Fibroblast of mammary gland (primary cell): Measurements from ENCODE around the gene SENP5.
A peak's percentile ranks its signal among the peaks of the same experiment; 100 is the strongest.

Experiments used
- DNase-seq: peaks from one replicate; pipeline ENCODE4 v3.0.0-alpha.2; 2010; ENCODE audit warnings: low read depth
- H3K4me3 ChIP-seq: 2 replicates; pipeline ENCODE4 v1.5.1; 2011; ENCODE audit warnings: low read depth, mild to moderate bottlenecking, low read length, moderate library complexity; ENCODE audit not compliant: control insufficient read depth
- TF ChIP-seq, protein P1 (sequence below): conservative IDR thresholded peaks from 2 replicates; pipeline ENCODE4 v1.5.1; 2011; ENCODE audit warnings: low read depth, low read length, inconsistent platforms; ENCODE audit not compliant: control insufficient read depth, insufficient read depth

The SENP5 gene

DNA sequence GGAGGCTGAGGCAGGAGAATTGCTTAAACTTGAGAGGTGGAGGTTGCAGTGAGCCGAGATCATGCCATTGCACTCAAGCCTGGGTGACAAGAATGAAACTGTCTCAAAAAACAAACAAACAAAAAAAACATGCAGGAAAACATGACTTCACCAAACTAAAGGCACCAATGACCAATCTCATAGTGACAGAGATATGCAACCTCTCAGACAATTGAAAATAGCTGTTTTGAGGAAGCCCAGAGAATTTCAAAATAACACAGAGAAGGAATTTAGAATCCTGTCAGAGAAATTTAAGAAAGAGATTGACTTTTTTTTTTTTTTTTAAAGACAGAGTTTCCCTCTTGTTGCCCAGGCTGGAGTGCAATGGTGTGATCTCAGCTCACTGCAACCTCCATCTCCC lies 48.5 kb downstream of the SENP5 start:
- no peak for DNase-seq
- TF ChIP-seq, protein P1, sequence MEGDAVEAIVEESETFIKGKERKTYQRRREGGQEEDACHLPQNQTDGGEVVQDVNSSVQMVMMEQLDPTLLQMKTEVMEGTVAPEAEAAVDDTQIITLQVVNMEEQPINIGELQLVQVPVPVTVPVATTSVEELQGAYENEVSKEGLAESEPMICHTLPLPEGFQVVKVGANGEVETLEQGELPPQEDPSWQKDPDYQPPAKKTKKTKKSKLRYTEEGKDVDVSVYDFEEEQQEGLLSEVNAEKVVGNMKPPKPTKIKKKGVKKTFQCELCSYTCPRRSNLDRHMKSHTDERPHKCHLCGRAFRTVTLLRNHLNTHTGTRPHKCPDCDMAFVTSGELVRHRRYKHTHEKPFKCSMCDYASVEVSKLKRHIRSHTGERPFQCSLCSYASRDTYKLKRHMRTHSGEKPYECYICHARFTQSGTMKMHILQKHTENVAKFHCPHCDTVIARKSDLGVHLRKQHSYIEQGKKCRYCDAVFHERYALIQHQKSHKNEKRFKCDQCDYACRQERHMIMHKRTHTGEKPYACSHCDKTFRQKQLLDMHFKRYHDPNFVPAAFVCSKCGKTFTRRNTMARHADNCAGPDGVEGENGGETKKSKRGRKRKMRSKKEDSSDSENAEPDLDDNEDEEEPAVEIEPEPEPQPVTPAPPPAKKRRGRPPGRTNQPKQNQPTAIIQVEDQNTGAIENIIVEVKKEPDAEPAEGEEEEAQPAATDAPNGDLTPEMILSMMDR = no peak
- H3K4me3 ChIP-seq = no peak overlapping the region

DNA sequence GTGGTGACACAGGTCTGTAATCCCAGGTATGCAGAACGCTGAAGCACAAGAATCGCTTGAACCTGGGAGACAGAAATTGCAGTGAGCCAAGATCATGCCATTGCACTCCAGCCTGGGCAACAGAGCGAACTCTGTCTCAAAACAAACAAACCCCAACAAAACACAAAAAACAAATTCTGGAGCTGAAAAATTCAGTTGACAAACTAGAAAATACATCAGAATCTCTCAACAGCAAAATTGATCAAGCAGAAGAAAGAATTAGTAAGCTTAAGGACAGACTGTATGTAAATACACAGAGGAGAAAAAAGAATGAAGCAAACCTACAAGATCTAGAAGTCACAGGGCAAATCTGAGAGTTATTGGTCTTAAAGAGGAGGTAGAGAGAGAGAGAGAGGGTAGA lies 49.3 kb downstream of the SENP5 start:
- DNase-seq = no peak
- TF ChIP-seq, protein P1 = no peak
- H3K4me3 ChIP-seq = no peak overlapping the region

DNA sequence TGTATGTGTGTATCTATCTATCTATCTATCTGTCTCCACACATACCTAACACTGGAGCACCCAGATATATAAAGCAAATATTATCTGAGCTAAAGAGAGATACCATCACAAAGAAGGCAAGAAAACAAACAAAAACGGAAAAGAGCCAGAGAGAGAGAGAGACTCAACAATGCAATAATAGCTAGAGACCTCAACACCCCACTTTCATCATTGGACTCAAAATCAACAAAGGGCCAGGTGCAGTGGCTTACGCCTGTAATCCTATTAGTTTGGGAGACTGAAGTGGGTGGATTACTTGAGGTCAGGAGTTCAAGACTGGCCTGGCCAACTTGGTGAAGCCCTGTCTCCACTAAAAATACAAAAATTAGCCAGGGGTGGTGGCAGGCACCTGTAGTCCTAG lies 51.2 kb downstream of the SENP5 start:
- H3K4me3 ChIP-seq = no peak overlapping the region
- TF ChIP-seq, protein P1 = no peak
- no peak for DNase-seq

DNA sequence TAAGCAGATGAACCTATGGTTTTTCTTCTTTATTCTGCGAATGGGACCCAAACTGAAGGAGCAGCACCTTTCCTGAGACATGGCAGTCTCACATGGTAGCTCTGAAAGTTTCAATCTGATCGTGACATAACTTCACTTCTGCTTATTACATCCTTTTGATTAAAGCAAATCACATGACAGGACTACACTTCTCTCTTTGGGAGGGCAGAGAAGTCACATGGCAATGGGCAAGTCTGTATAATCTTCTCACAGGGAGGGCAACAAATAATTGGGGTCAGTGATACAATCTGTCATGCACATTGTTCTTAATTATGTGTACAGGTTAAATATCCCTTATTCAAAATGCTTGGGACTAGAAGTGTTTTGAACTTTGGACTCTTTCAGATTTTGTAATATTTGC lies 53.0 kb downstream of the SENP5 start:
- DNase-seq = no peak
- TF ChIP-seq, protein P1 = no peak
- no peak overlapping the region for H3K4me3 ChIP-seq

DNA sequence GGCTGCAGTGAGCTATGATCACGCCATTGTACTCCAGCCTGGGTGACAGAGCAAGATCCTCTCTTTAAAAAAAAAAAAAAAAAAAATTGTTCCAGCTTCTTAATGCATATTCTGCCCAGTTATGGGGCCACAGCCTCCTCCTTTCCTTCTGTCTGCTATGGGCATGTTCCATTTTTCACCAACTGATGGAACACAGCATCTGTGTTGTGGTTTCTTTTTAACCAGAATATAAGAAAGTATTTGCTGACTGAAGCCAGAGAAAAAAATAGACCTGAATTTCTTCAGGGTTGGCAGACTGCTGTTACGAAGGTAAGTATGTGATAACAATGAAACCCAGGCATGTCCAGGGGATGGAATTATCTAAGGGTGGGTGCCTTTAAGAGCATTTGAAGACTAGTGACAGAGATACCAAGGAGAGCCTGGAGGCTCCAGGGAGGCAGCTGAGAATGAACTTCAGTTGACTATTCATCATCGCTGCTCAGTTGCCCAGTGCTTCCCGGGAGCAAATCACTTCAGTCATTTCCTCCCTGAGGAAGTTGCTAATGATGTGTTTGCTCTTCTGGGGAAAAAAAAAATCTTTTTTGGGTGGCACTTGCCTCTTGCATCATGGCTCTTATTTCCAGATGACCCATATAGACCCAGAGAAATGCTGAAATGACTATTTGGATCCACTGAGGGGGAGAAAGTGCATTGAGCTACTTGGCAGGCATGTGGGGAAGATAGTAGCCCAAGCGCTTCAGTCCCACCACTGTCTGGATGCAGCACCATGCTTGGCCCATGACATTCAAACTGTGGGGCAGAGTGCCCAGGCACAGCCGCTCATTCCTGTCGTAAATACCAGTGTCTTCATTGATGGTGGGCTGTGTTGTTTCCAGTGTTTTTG lies 60.1 kb downstream of the SENP5 start:
- H3K4me3 ChIP-seq = no peak overlapping the region
- DNase-seq = peak; percentile 8
- TF ChIP-seq, protein P1 = no peak

DNA sequence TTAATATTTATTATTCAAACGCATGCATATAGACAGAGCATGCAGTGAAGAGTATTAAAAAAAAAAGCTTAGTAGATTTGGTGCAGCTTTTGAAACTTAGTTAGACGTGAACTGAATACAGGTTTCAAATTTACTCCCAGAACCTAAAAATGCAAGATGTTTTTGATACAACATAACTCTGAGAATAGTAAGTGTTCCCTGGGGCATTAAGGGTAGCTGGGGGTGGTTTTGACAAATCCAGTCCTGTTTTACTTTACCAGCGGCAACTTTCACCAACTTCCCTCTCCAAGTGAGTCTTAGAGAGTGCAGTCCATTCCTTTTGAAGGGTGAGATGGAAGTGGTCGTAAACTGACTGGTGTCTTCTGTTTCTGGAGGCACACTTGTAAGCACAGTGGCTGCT lies 63.4 kb downstream of the SENP5 start:
- DNase-seq = no peak
- TF ChIP-seq, protein P1 = no peak
- no peak overlapping the region for H3K4me3 ChIP-seq
